Breast epithelium (tissue), 3 donors: Measurements from ENCODE around the gene MBP.

Experiments
- POLR2AphosphoS5 ChIP-seq, 3 donors: sonication (generic); formaldehyde crosslinking; IDR thresholded peaks; one replicate each; pipeline ENCODE4 v1.6.1; 2017; ENCODE audit warnings: antibody characterized with exemption in 3 of 3
- TF ChIP-seq, protein P1 (sequence below), 3 donors: fragments of 450-650 bp; IDR thresholded peaks; one replicate each; pipeline ENCODE4 v1.5.1; 2016 to 2017; ENCODE audit warnings: antibody characterized with exemption in 3 of 3, mild to moderate bottlenecking in 3 of 3, moderate library complexity in 3 of 3

DNA sequence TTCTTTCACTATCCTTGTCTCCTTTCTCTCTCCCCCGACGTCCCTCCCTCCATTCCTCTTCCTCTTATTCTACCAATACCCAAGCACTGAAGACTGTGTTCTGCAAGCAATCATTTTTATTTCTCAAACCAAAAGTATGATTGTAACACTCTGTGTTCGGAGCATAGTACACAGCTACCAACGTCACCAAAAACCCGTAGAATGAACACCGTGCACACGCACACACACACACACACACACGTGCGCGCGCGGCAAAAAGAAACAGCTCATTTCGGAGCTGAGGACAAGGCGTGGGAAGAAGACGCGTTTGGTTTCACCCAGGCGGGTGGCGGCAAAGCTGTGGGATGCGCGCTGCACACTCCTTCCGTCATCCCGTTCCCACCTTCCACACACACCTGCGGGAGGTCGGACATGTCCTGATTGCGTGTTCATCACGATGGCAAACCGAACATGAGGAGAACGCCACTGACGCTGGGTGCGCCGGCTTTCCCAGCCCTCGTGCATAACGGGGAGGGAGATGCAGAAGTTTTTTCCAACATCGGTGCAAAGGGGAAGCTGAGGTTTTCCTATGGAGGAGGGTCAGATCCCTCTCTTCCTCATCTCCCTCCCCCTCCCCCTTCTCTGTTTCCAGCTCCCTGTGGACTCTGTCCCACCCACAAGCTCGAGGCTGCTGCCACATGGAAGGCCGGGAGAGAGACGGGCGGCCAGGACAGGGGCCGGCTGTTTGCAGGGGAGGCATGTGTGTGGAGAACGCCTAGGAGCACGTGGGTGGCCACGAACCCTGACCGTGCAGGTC, 20.4 kb downstream of the MBP start:
- TF ChIP-seq POLR2AphosphoS5 (IDR thresholded peaks at IDR 0.05), result no peak
- TF ChIP-seq, protein P1, sequence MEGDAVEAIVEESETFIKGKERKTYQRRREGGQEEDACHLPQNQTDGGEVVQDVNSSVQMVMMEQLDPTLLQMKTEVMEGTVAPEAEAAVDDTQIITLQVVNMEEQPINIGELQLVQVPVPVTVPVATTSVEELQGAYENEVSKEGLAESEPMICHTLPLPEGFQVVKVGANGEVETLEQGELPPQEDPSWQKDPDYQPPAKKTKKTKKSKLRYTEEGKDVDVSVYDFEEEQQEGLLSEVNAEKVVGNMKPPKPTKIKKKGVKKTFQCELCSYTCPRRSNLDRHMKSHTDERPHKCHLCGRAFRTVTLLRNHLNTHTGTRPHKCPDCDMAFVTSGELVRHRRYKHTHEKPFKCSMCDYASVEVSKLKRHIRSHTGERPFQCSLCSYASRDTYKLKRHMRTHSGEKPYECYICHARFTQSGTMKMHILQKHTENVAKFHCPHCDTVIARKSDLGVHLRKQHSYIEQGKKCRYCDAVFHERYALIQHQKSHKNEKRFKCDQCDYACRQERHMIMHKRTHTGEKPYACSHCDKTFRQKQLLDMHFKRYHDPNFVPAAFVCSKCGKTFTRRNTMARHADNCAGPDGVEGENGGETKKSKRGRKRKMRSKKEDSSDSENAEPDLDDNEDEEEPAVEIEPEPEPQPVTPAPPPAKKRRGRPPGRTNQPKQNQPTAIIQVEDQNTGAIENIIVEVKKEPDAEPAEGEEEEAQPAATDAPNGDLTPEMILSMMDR (IDR thresholded peaks at IDR 0.05), result no peak
